ENCODE data around the gene MCEE. TPM values are rescaled to one million over a fixed set of nuclear protein-coding genes. Genes with fewer than 3 reads are reported as not detected.

The MCEE gene
- total and polyA plus RNA-seq, 2 of the 4 experiments (the other 2 are of a cell fraction): 11.1 to 15.0 TPM

DNA sequence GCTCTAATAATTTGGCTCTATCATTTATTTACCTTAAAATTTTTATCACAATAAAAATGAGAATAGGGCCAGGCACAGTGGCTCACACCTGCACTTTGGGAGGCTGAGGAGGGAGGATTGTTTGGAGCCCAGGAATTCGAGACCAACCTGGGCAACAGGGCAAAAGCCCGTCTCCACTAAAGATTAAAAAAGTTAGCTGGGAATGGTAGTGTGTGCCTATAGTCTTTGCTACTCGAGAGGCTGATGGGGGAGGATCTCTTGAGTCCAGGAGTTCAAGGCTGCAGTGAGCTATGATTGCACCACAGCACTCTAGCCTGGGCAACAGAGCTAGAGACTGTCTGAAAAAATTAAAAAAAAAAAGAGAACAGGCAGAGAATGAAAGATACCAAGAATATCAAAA, 6.1 kb upstream of the MCEE start:
- peaks cover 31% of the 10 kb centered on the region for H3K36me3 ChIP-seq (ENCODE audit: control insufficient read depth, insufficient read depth, low read length)
- DNase-seq: no peak
- no peak for ATAC-seq (ENCODE audit: low read depth)
- peaks cover 2% of the 10 kb centered on the region; the same call in 1 of the 2 replicates for H3K4me1 ChIP-seq (ENCODE audit: control insufficient read depth, insufficient read depth, low read length)
- TF ChIP-seq CHD1 (IDR thresholded peaks at IDR 0.05; ENCODE audit: low read depth, low read length) (no peak), MXI1 (IDR thresholded peaks at IDR 0.05; ENCODE audit: borderline replicate concordance, low read depth, low read length) (no peak), CEBPB (IDR thresholded peaks at IDR 0.05; ENCODE audit: low read depth, low read length) (no peak), SMC3 (IDR thresholded peaks at IDR 0.05; ENCODE audit: low read depth, low read length) (no peak), BHLHE40 (IDR thresholded peaks at IDR 0.05; ENCODE audit: low read depth, low read length) (no peak), MAZ (IDR thresholded peaks at IDR 0.05; ENCODE audit: borderline replicate concordance, low read depth, low read length) (no peak), FOS (IDR thresholded peaks at IDR 0.05; ENCODE audit: low read depth, low read length) (no peak), RAD21 (IDR thresholded peaks at IDR 0.05; ENCODE audit: low read length) (no peak), POLR2A (IDR thresholded peaks at IDR 0.05; ENCODE audit: low read depth, low read length) (no peak), RFX5 (IDR thresholded peaks at IDR 0.05; ENCODE audit: low read depth, low read length) (no peak), MAFK (IDR thresholded peaks at IDR 0.05; ENCODE audit: low read depth, low read length) (no peak)
- TF ChIP-seq, protein P1, sequence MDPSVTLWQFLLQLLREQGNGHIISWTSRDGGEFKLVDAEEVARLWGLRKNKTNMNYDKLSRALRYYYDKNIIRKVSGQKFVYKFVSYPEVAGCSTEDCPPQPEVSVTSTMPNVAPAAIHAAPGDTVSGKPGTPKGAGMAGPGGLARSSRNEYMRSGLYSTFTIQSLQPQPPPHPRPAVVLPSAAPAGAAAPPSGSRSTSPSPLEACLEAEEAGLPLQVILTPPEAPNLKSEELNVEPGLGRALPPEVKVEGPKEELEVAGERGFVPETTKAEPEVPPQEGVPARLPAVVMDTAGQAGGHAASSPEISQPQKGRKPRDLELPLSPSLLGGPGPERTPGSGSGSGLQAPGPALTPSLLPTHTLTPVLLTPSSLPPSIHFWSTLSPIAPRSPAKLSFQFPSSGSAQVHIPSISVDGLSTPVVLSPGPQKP (IDR thresholded peaks at IDR 0.05; ENCODE audit: borderline replicate concordance, low read depth, low read length): no peak
- TF ChIP-seq, protein P2, sequence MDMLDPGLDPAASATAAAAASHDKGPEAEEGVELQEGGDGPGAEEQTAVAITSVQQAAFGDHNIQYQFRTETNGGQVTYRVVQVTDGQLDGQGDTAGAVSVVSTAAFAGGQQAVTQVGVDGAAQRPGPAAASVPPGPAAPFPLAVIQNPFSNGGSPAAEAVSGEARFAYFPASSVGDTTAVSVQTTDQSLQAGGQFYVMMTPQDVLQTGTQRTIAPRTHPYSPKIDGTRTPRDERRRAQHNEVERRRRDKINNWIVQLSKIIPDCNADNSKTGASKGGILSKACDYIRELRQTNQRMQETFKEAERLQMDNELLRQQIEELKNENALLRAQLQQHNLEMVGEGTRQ (IDR thresholded peaks at IDR 0.05; ENCODE audit: low read depth, low read length): no peak
- H3K9me1 ChIP-seq (ENCODE audit: insufficient read depth, low read length): peaks cover 4% of the 10 kb centered on the region; the same call in 1 of the 2 replicates
- H3K4me2 ChIP-seq (ENCODE audit: low read depth, low read length): no peak overlapping the region
- H4K20me1 ChIP-seq (ENCODE audit: insufficient read depth, low read length): peaks cover 6% of the 10 kb centered on the region; the same call in 1 of the 2 replicates
- no peak overlapping the region for H2BK120ac ChIP-seq (ENCODE audit: low read depth, low read length)
- ChIA-PET CTCF (interaction anchor here (0.6 kb wide), 1 partner anchor 12 kb away, joined by 3 read pairs; no protein-coding TSS in a partner anchor), POLR2A (ENCODE audit: unreplicated experiment) (no interaction called here)
- BruUV-seq (replicated peaks): no TSS peak
- H3K4ac ChIP-seq (ENCODE audit: low read depth, low read length): no peak overlapping the region
- no peak overlapping the region for H4K91ac ChIP-seq (ENCODE audit: insufficient read depth, low read depth, low read length)
- no peak overlapping the region for H2AK9ac ChIP-seq (replicated peaks; ENCODE audit: low read depth, low read length, poor library complexity)
- H3K56ac ChIP-seq (ENCODE audit: extremely low read depth, insufficient read depth, low read length): no peak overlapping the region
- H3K27me3 ChIP-seq (ENCODE audit: control insufficient read depth, insufficient read depth, low read length): no peaks in the 10 kb centered on the region
- no peak overlapping the region for H3K27ac ChIP-seq (ENCODE audit: insufficient read depth, low read length)
- H3K14ac ChIP-seq (replicated peaks; ENCODE audit: low read depth, low read length): no peak overlapping the region
- H3K18ac ChIP-seq (ENCODE audit: low read depth, low read length): no peak overlapping the region
- intact Hi-C loops (cut with micrococcal nuclease) (loop anchor here (10.0 kb wide), 1 partner anchor 199 kb away; the partner anchor contains the start of gene ZNF638), in situ Hi-C loops (cut with MboI; ENCODE audit: low sequenced_read_pairs) (no loop called here), dilution Hi-C loops (cut with HindIII; ENCODE audit: low sequenced_read_pairs, unreplicated experiment) (no loop called here)
- H3K79me1 ChIP-seq (ENCODE audit: low read depth in 1 of 2, low read length in 2 of 2): peaks cover 4 to 18% of the 10 kb centered on the region in 2 experiments; a peak in 3 of 4 replicates
- H3K9ac ChIP-seq (ENCODE audit: low read depth, low read length): no peak overlapping the region
- WGBS, 2 experiments (ENCODE audit: extremely low coverage in 2 of 2, insufficient read length in 1 of 2): 95% methylated on average over 3 of the region's 3 CpGs; no CpG with 5 or more reads in 1 of the 2 experiments
- no peak overlapping the region for H2BK20ac ChIP-seq (ENCODE audit: low read depth, low read length)
- H4K5ac ChIP-seq (ENCODE audit: low read depth, low read length): no peak overlapping the region
- H2BK15ac ChIP-seq (ENCODE audit: low read depth, low read length): no peak overlapping the region
- no peak overlapping the region for H3K23ac ChIP-seq (ENCODE audit: low read depth, low read length)
- no peak overlapping the region for H2AFZ ChIP-seq (replicated peaks; ENCODE audit: low read length, poor library complexity)
- no peak overlapping the region for H4K8ac ChIP-seq (ENCODE audit: low read depth in 2 of 2, low read length in 2 of 2)
- no peaks in the 10 kb centered on the region for H3K9me3 ChIP-seq (ENCODE audit: control insufficient read depth, insufficient read depth, low read length)
- no peak overlapping the region for H3K4me3 ChIP-seq (ENCODE audit: insufficient read depth, low read depth, low read length)
- no peak overlapping the region for H2BK5ac ChIP-seq (ENCODE audit: low read depth, low read length, poor library complexity, severe bottlenecking)
- no peak overlapping the region for H2AK5ac ChIP-seq (ENCODE audit: low read depth, low read length)

All from IMR-90 (cell line).